GM18858 (cell line): Measurements from ENCODE around the gene NUP50.

ENCODE experiments used
- ATAC-seq: cut with Tn5 transposase; IDR thresholded peaks from one replicate; pipeline ENCODE4 v1.9.1; 2021; ENCODE audit not compliant: unreplicated experiment

Gene NUP50

GRCh38 chr22:45227645-45228400 is 64.1 kb downstream of the NUP50 start:
- ATAC-seq, result no peak

GRCh38 chr22:45228401-45228754 is 64.7 kb downstream of the NUP50 start:
- ATAC-seq, result no peak

- no peak for ATAC-seq
Observed at GRCh38 chr22:45229181-45229580, 65.5 kb downstream of the NUP50 start.

- no peak for ATAC-seq
Observed at GRCh38 chr22:45230026-45230721, 66.4 kb downstream of the NUP50 start.

GRCh38 chr22:45231293-45231692 is 67.6 kb downstream of the NUP50 start:
- ATAC-seq, result no peak

- no peak for ATAC-seq
Observed at GRCh38 chr22:45233386-45233785, 69.7 kb downstream of the NUP50 start.

- no peak for ATAC-seq
Observed at GRCh38 chr22:45233827-45234226, 70.1 kb downstream of the NUP50 start.

- ATAC-seq, result no peak
Observed at GRCh38 chr22:45235101-45235777, 71.5 kb downstream of the NUP50 start.

- no peak for ATAC-seq
Observed at GRCh38 chr22:45235851-45236342, 72.2 kb downstream of the NUP50 start.

GRCh38 chr22:45237065-45237990 is 73.6 kb downstream of the NUP50 start:
- no peak for ATAC-seq
